ENCODE data around the gene TXNRD2.
A peak's percentile ranks its signal among the peaks of the same experiment; 100 is the strongest.

Gene TXNRD2

DNA sequence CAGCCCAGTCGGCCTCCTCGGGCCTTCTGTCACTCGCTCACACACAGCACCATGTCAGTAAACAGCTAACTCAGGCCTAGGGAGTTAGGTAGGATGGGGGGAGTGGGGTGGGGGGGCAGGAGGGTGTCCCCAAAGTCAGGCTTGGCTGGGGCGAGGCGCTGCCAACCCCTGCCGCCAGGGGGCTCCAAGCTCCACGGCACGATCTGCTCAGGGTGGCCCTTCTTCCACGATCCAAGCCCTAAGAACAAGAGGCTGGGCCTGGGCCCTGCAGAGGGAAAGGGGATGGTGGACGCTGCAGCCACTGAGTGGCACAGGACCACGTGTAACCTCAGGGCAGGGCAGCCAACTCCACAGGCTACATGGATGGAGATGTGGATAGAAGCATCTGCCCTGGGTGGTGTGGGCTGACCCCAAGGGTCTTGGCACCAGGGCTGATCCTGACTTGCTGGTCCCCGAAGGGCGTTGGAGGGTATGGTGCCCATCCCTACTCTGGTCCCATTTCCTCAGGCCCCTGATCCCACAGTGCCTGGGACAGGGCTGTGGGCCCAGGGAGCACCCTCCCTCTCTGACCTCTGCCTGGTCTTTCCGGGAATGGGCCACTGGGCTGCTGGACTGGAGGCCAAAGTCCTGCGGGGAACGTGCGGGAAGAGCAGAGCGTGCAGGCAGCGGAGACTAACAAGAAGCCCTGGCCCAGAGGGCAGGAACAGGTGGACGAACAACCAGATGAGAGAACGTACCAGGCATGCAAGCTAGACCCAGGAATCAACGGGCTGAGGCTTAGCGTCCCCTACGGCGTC is 29.1 kb upstream of the TXNRD2 start:
- ATAC-seq (ENCODE audit: insufficient read depth, low read depth): peak; percentile 66
- peaks cover 10% of the 10 kb centered on the region for H3K4me1 ChIP-seq (ENCODE audit: insufficient read depth, low read length)
- no peak overlapping the region for H3K4me2 ChIP-seq (ENCODE audit: insufficient read depth, low read length)
- no peak for TF ChIP-seq EZH2 (IDR thresholded peaks at IDR 0.05; ENCODE audit: borderline replicate concordance, low read depth, low read length, severe bottlenecking)
- TF ChIP-seq, protein P1, sequence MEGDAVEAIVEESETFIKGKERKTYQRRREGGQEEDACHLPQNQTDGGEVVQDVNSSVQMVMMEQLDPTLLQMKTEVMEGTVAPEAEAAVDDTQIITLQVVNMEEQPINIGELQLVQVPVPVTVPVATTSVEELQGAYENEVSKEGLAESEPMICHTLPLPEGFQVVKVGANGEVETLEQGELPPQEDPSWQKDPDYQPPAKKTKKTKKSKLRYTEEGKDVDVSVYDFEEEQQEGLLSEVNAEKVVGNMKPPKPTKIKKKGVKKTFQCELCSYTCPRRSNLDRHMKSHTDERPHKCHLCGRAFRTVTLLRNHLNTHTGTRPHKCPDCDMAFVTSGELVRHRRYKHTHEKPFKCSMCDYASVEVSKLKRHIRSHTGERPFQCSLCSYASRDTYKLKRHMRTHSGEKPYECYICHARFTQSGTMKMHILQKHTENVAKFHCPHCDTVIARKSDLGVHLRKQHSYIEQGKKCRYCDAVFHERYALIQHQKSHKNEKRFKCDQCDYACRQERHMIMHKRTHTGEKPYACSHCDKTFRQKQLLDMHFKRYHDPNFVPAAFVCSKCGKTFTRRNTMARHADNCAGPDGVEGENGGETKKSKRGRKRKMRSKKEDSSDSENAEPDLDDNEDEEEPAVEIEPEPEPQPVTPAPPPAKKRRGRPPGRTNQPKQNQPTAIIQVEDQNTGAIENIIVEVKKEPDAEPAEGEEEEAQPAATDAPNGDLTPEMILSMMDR (IDR thresholded peaks at IDR 0.05; ENCODE audit: borderline replicate concordance, extremely low read depth, low read length, poor library complexity, severe bottlenecking): peak; percentile 88
- H3K27me3 ChIP-seq (ENCODE audit: insufficient read depth, low read length, poor library complexity): no peaks in the 10 kb centered on the region
- H3K9ac ChIP-seq (ENCODE audit: low read depth, low read length): 0 out of 2 replicates have a peak overlapping the region, but pooled peaks have one; percentile 6
- H4K20me1 ChIP-seq (ENCODE audit: insufficient read depth, low read length): peaks cover 16% of the 10 kb centered on the region
- no peaks in the 10 kb centered on the region for H3K79me2 ChIP-seq (ENCODE audit: insufficient read depth, low read length)
- H3K9me3 ChIP-seq (ENCODE audit: insufficient read depth, low read length, severe bottlenecking): no peaks in the 10 kb centered on the region
- DNase-seq: peak; percentile 78
- peaks cover 48% of the 10 kb centered on the region for H3K36me3 ChIP-seq (ENCODE audit: insufficient read depth, low read length)
- 0 out of 2 replicates have a peak overlapping the region, but pooled peaks have one; percentile 10 for H3K27ac ChIP-seq (ENCODE audit: low read length)
- H3K4me3 ChIP-seq (ENCODE audit: low read depth in 1 of 2, low read length in 2 of 2): no peak overlapping the region
- H2AFZ ChIP-seq (ENCODE audit: low read depth, low read length): no peak overlapping the region

DNA sequence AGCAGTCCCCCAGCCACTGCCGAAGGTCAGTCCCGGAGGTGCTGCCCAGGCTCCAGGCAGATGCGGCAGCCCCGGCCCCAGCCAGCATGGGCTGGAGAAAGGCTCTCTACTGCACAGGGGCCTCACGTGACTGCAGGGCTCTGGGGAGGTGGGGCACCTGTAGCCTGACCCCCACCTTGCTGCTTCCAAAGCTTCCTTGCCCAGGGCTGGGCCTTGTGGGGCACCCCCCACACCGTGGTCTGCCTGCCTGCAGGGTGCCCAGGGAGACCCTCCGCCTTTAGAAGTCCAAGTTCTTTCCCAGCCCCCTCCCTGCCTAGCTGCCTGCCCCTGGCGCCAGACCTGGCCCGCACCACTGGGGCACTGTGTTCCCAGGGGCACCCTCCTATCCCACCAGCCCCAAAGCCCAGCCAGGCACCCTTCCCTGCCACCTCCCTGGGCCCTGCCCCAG is 28.4 kb upstream of the TXNRD2 start:
- H2AFZ ChIP-seq (ENCODE audit: low read depth, low read length): no peak overlapping the region
- ATAC-seq (ENCODE audit: insufficient read depth, low read depth): no peak; the same call in 2 of the 3 replicates
- H3K4me3 ChIP-seq (ENCODE audit: low read depth in 1 of 2, low read length in 2 of 2): no peak overlapping the region
- no peak overlapping the region for H3K4me2 ChIP-seq (ENCODE audit: insufficient read depth, low read length)
- peaks cover 49% of the 10 kb centered on the region for H3K36me3 ChIP-seq (ENCODE audit: insufficient read depth, low read length)
- peaks cover 16% of the 10 kb centered on the region for H4K20me1 ChIP-seq (ENCODE audit: insufficient read depth, low read length)
- no peaks in the 10 kb centered on the region for H3K79me2 ChIP-seq (ENCODE audit: insufficient read depth, low read length)
- no peak for DNase-seq
- no peaks in the 10 kb centered on the region for H3K9me3 ChIP-seq (ENCODE audit: insufficient read depth, low read length, severe bottlenecking)
- H3K9ac ChIP-seq (ENCODE audit: low read depth, low read length): no peak overlapping the region
- H3K4me1 ChIP-seq (ENCODE audit: insufficient read depth, low read length): peaks cover 10% of the 10 kb centered on the region
- TF ChIP-seq, protein P1 (IDR thresholded peaks at IDR 0.05; ENCODE audit: borderline replicate concordance, extremely low read depth, low read length, poor library complexity, severe bottlenecking): no peak
- no peak for TF ChIP-seq EZH2 (IDR thresholded peaks at IDR 0.05; ENCODE audit: borderline replicate concordance, low read depth, low read length, severe bottlenecking)
- H3K27me3 ChIP-seq (ENCODE audit: insufficient read depth, low read length, poor library complexity): no peaks in the 10 kb centered on the region
- H3K27ac ChIP-seq (ENCODE audit: low read length): no peak overlapping the region

DNA sequence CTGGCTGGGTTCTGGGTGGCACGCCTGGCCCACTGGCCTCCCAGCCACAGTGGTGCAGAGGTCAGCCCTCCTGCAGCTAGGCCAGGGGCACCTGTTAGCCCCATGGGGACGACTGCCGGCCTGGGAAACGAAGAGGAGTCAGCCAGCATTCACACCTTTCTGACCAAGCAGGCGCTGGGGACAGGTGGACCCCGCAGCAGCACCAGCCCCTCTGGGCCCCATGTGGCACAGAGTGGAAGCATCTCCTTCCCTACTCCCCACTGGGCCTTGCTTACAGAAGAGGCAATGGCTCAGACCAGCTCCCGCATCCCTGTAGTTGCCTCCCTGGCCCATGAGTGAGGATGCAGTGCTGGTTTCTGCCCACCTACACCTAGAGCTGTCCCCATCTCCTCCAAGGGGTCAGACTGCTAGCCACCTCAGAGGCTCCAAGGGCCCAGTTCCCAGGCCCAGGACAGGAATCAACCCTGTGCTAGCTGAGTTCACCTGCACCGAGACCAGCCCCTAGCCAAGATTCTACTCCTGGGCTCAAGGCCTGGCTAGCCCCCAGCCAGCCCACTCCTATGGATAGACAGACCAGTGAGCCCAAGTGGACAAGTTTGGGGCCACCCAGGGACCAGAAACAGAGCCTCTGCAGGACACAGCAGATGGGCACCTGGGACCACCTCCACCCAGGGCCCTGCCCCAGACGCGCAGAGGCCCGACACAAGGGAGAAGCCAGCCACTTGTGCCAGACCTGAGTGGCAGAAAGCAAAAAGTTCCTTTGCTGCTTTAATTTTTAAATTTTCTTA is 27.7 kb upstream of the TXNRD2 start:
- Histone ChIP-seq H3K27me3 (ENCODE audit: insufficient read depth, low read length, poor library complexity) (no peaks in the 10 kb centered on the region), H2AFZ (ENCODE audit: low read depth, low read length) (no peak overlapping the region), H3K79me2 (ENCODE audit: insufficient read depth, low read length) (no peaks in the 10 kb centered on the region), H4K20me1 (ENCODE audit: insufficient read depth, low read length) (peaks cover 18% of the 10 kb centered on the region), H3K4me1 (ENCODE audit: insufficient read depth, low read length) (peaks cover 4% of the 10 kb centered on the region; the same call in 1 of the 2 replicates), H3K9ac (ENCODE audit: low read depth, low read length) (no peak overlapping the region), H3K4me3 (ENCODE audit: low read depth in 1 of 2, low read length in 2 of 2) (no peak overlapping the region), H3K27ac (ENCODE audit: low read length) (no peak overlapping the region), H3K36me3 (ENCODE audit: insufficient read depth, low read length) (peaks cover 56% of the 10 kb centered on the region), H3K9me3 (ENCODE audit: insufficient read depth, low read length, severe bottlenecking) (no peaks in the 10 kb centered on the region), H3K4me2 (ENCODE audit: insufficient read depth, low read length) (no peak overlapping the region)
- DNase-seq (no peak), ATAC-seq (ENCODE audit: insufficient read depth, low read depth) (no peak)
- TF ChIP-seq EZH2 (IDR thresholded peaks at IDR 0.05; ENCODE audit: borderline replicate concordance, low read depth, low read length, severe bottlenecking): no peak
- TF ChIP-seq, protein P1 (IDR thresholded peaks at IDR 0.05; ENCODE audit: borderline replicate concordance, extremely low read depth, low read length, poor library complexity, severe bottlenecking): no peak
